ENCODE measurements around the gene TRHDE. TPM values are rescaled to one million over a fixed set of nuclear protein-coding genes. Genes with fewer than 3 reads are reported as not detected.
"Not testable (repeated sequence)": the region's sequence is repeated elsewhere in the genome, so short reads cannot be mapped to it uniquely, and the experiment has no call there.

TRHDE gene
- total RNA-seq, 1 donor from 2014 or later, result 0.64 TPM

DNA sequence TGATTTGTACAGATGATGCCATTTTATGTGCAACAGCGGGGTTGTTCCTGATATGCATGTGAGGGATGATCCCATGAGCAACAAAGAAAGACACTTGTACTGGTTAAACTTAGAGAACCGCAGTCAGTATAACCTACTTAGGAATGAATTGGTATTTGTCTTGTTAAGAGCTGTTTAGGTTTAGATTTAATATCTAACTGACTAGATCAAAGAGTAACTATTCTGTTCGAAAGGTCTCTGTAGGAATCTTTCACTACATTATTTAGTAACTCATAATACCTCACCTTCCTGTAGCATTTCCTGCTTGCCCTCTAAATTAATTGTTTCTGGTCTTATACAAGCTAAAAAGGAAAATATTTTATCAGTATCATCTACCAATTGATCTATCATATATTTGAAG, 350.4 kb downstream of the TRHDE start:
- Mint-ChIP-seq H3K27me3 (ENCODE audit: unreplicated experiment) (no peaks in the 10 kb centered on the region), H3K9me3 (ENCODE audit: unreplicated experiment) (no peaks in the 10 kb centered on the region), H3K4me3 (ENCODE audit: unreplicated experiment) (no peak overlapping the region), H3K36me3 (ENCODE audit: unreplicated experiment) (no peaks in the 10 kb centered on the region), H3K27ac (ENCODE audit: unreplicated experiment) (no peak overlapping the region), H3K4me1 (ENCODE audit: unreplicated experiment) (no peaks in the 10 kb centered on the region)
- TF ChIP-seq, protein P1, sequence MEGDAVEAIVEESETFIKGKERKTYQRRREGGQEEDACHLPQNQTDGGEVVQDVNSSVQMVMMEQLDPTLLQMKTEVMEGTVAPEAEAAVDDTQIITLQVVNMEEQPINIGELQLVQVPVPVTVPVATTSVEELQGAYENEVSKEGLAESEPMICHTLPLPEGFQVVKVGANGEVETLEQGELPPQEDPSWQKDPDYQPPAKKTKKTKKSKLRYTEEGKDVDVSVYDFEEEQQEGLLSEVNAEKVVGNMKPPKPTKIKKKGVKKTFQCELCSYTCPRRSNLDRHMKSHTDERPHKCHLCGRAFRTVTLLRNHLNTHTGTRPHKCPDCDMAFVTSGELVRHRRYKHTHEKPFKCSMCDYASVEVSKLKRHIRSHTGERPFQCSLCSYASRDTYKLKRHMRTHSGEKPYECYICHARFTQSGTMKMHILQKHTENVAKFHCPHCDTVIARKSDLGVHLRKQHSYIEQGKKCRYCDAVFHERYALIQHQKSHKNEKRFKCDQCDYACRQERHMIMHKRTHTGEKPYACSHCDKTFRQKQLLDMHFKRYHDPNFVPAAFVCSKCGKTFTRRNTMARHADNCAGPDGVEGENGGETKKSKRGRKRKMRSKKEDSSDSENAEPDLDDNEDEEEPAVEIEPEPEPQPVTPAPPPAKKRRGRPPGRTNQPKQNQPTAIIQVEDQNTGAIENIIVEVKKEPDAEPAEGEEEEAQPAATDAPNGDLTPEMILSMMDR (IDR thresholded peaks at IDR 0.05), result no peak
- no peak for DNase-seq (ENCODE audit: extremely low spot score, unreplicated experiment)

DNA sequence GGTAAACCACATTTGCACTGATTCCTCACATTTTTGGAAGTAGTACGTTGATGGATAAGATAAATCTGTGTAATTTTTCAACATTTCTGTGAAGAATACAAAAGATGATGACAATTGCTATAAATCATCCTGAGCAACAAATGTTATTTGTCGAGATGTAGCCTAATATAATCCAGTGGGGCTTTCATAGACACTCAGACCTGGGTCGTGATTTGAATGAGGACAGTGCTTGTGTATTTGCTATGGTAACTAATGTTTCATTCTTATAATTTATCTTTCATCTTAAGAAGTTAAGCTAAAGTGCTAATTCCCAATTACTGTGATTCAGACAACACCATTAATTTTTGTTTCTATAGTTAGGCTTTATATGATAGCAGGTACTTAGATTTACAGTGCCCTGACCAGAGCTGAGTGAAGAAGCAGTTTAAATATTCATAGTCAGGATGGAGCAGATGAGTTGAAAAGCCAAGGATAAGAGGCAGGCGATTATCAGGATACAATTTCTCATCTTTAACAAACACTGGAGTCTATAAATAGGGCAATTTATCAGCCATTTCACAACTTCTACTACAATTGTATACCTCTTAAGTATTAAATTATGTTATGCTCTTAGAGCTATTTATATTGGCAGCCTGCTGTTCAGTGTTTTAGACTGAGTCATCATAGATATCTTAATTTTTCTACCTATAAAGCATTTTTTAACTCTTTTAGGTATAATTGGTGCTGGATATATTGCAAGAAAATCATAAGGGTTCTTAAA, 359.9 kb downstream of the TRHDE start:
- Mint-ChIP-seq H3K36me3 (ENCODE audit: unreplicated experiment) (no peaks in the 10 kb centered on the region), H3K9me3 (ENCODE audit: unreplicated experiment) (no peaks in the 10 kb centered on the region), H3K27ac (ENCODE audit: unreplicated experiment) (no peak overlapping the region), H3K4me3 (ENCODE audit: unreplicated experiment) (no peak overlapping the region), H3K4me1 (ENCODE audit: unreplicated experiment) (no peaks in the 10 kb centered on the region), H3K27me3 (ENCODE audit: unreplicated experiment) (no peaks in the 10 kb centered on the region)
- no peak for DNase-seq (ENCODE audit: extremely low spot score, unreplicated experiment)
- TF ChIP-seq, protein P1 (IDR thresholded peaks at IDR 0.05), result no peak

DNA sequence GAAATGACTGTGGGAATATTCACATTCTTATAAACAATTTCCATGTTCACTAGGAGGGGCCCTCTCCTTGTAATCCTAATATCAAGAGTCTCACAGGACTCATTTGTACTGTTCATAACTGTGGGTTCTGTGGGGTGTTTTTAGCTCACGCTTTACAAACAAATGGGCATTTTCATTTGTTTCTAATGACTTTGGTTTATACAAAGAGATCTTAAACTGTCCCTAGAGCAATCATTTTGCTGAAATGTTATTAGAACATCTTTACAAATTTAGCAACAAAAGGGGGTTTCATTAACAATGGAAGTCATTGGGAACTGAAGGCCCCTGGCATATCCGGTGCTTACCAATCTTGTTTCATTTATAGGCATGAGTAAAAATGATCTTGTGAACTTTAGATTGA, 370.5 kb downstream of the TRHDE start:
- Mint-ChIP-seq H3K9me3 (ENCODE audit: unreplicated experiment) (peaks cover 6% of the 10 kb centered on the region), H3K4me1 (ENCODE audit: unreplicated experiment) (no peaks in the 10 kb centered on the region), H3K27ac (ENCODE audit: unreplicated experiment) (no peak overlapping the region), H3K4me3 (ENCODE audit: unreplicated experiment) (no peak overlapping the region), H3K36me3 (ENCODE audit: unreplicated experiment) (no peaks in the 10 kb centered on the region), H3K27me3 (ENCODE audit: unreplicated experiment) (no peaks in the 10 kb centered on the region)
- DNase-seq (ENCODE audit: extremely low spot score, unreplicated experiment), result no peak
- TF ChIP-seq, protein P1 (IDR thresholded peaks at IDR 0.05), result no peak

DNA sequence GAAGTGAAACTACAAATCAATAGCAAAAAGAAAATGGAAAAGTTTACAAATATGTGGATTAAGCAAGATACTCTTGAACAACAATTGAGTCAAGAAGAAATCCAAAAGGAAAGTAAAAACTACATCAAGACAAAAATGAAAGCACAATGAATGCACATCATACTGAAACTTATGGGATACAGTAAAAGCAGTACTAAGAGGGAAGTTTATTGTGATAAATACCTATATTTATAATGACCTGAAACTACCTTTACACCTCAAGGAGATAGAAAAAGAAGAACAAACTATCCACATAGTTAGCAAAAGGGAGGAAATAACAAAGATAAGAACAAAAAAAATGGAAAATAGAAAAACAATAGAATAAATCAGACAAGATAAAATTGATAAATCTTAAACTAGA, 375.0 kb downstream of the TRHDE start:
- DNase-seq (ENCODE audit: extremely low spot score, unreplicated experiment), result no peak
- H3K4me1 Mint-ChIP-seq (ENCODE audit: unreplicated experiment), result no peaks in the 10 kb centered on the region
- H3K27me3 Mint-ChIP-seq (ENCODE audit: unreplicated experiment), result no peaks in the 10 kb centered on the region
- H3K9me3 Mint-ChIP-seq (ENCODE audit: unreplicated experiment), result peaks cover 6% of the 10 kb centered on the region
- TF ChIP-seq, protein P1 (IDR thresholded peaks at IDR 0.05), result no peak
- no peaks in the 10 kb centered on the region for H3K36me3 Mint-ChIP-seq (ENCODE audit: unreplicated experiment)
- no peak overlapping the region for H3K4me3 Mint-ChIP-seq (ENCODE audit: unreplicated experiment)
- H3K27ac Mint-ChIP-seq (ENCODE audit: unreplicated experiment), result no peak overlapping the region

GRCh38 chr12:72658615-72659014, 386.4 kb downstream of the TRHDE start:
- H3K27ac Mint-ChIP-seq (ENCODE audit: unreplicated experiment), result no peak overlapping the region
- H3K4me3 Mint-ChIP-seq (ENCODE audit: unreplicated experiment), result no peak overlapping the region
- DNase-seq (ENCODE audit: extremely low spot score, unreplicated experiment), result no peak
- H3K9me3 Mint-ChIP-seq (ENCODE audit: unreplicated experiment), result no peaks in the 10 kb centered on the region
- no peaks in the 10 kb centered on the region for H3K4me1 Mint-ChIP-seq (ENCODE audit: unreplicated experiment)
- no peaks in the 10 kb centered on the region for H3K36me3 Mint-ChIP-seq (ENCODE audit: unreplicated experiment)
- TF ChIP-seq, protein P1 (IDR thresholded peaks at IDR 0.05), result no peak
- H3K27me3 Mint-ChIP-seq (ENCODE audit: unreplicated experiment), result no peaks in the 10 kb centered on the region

GRCh38 chr12:72660174-72660573, 388.0 kb downstream of the TRHDE start:
- not testable (repeated sequence) for H3K27me3 Mint-ChIP-seq (ENCODE audit: unreplicated experiment); H3K4me3 Mint-ChIP-seq (ENCODE audit: unreplicated experiment); DNase-seq (ENCODE audit: extremely low spot score, unreplicated experiment); H3K36me3 Mint-ChIP-seq (ENCODE audit: unreplicated experiment); H3K27ac Mint-ChIP-seq (ENCODE audit: unreplicated experiment); H3K9me3 Mint-ChIP-seq (ENCODE audit: unreplicated experiment); H3K4me1 Mint-ChIP-seq (ENCODE audit: unreplicated experiment)
